Gastrocnemius medialis (tissue), 4 donors: Measurements from ENCODE around the gene CACNB4. TPM values are rescaled to one million over a fixed set of nuclear protein-coding genes. Genes with fewer than 3 reads are reported as not detected.

Experiments used
- ATAC-seq, 2 donors: fragments of 150-250 bp; one replicate each; pipeline ENCODE4 v1.9.1; 2016
- DNase-seq, 2 donors: peaks; one replicate each; pipeline ENCODE4 v3.0.0-alpha.2; 2019
- H3K27ac ChIP-seq, 4 donors: fragments of 200-600 bp; sonication (generic); 1 replicate in 1 of 4; 2 replicates in 3 of 4; pipeline ENCODE4 v1.5.1; 2016 to 2018; ENCODE audit warnings: mild to moderate bottlenecking in 2 of 4, moderate library complexity in 1 of 4
- H3K27me3 ChIP-seq, 3 donors: fragments of 200-600 bp; sonication (generic) in 2 of 3; 1 replicate in 1 of 3; 2 replicates in 2 of 3; pipeline versions ENCODE4 v1.5.1 to v1.6.0; 2016 to 2019; ENCODE audit warnings: mild to moderate bottlenecking in 1 of 3, moderate library complexity in 1 of 3
- H3K36me3 ChIP-seq, 2 donors: fragments of 200-600 bp; sonication (generic) in 1 of 2; one replicate each; pipeline ENCODE4 v1.5.1; 2017 to 2018
- H3K4me1 ChIP-seq, 2 donors: fragments of 200-600 bp; sonication (generic) in 1 of 2; one replicate each; pipeline ENCODE4 v1.5.1; 2016 to 2017; ENCODE audit warnings: mild to moderate bottlenecking in 2 of 2
- H3K4me3 ChIP-seq, 4 donors: fragments of 200-600 bp; sonication (generic) in 3 of 4; 1 replicate in 1 of 4; 2 replicates in 3 of 4; pipeline ENCODE4 v1.5.1; 2016 to 2019; ENCODE audit warnings: mild to moderate bottlenecking in 2 of 4
- H3K9me3 ChIP-seq, 3 donors: fragments of 200-600 bp; sonication (generic) in 2 of 3; 1 replicate in 1 of 3; 2 replicates in 2 of 3; pipeline ENCODE4 v1.5.1; 2016 to 2019
- POLR2A ChIP-seq, 2 donors: fragments of 450-650 bp; IDR thresholded peaks; one replicate each; pipeline ENCODE4 v1.6.1; 2017; ENCODE audit warnings: antibody characterized with exemption in 2 of 2, mild to moderate bottlenecking in 2 of 2, moderate library complexity in 2 of 2
- in situ Hi-C, 4 donors: fragments of 200-750 bp; cut with MboI; loops; one replicate each; pipeline versions ENCODE4 v1.15.0 to v1.8.0; 2017; ENCODE audit warnings: low sequenced_read_pairs in 4 of 4
- intact Hi-C: fragments of 100-400 bp; cut with DNase I; formaldehyde crosslinking; loops from one replicate; pipeline ENCODE4 v1.15.1; 2023; ENCODE audit warnings: low total_unique reads
- total RNA-seq, 4 donors: library from RNA; depleted of rRNA; stranded (reverse); fragments of >200 nt; gene quantifications; one replicate each; pipeline versions ENCODE4 v1.1.0 to v1.2.3, GENCODE V29; 2016
- TF ChIP-seq, protein P1 (sequence below), 5 experiments: fragments of 450-650 bp in 3 of 5; fragments of 200-600 bp in 2 of 5; sonication (generic) in 2 of 5; IDR thresholded peaks in 4 of 5; conservative IDR thresholded peaks in 1 of 5; 1 replicate in 4 of 5; 2 replicates in 1 of 5; pipeline ENCODE4 v1.5.1; 2016 to 2019; ENCODE audit warnings: antibody characterized with exemption in 5 of 5, mild to moderate bottlenecking in 3 of 5, moderate library complexity in 3 of 5

Gene CACNB4
- total RNA-seq, 4 donors from 2014 or later: 0.04 to 0.56 (median 0.36) TPM

- Histone ChIP-seq H3K27ac (peak overlapping the region in 1 of 4 donors; percentile 12), H3K4me1 (peaks cover 15 to 19% of the 10 kb centered on the region in 2 donors), H3K4me3 (no peak overlapping the region), H3K36me3 (no peaks in the 10 kb centered on the region), H3K27me3 (no peaks in the 10 kb centered on the region), H3K9me3 (no peaks in the 10 kb centered on the region)
- peak; percentile 20 to 30 for DNase-seq
- intact Hi-C loops: loop anchor here (5.0 kb wide), 1 partner anchor 1439 kb away; the partner anchor contains the start of gene RPRM
- peak; percentile 29 to 39 for ATAC-seq
- in situ Hi-C loops: loop anchor here (10.0 to 25.0 kb wide), 5 partner anchors 124 to 1486 kb away; partner anchors contain the start of gene STAM2 (in 1 of the 4)
- no peak for TF ChIP-seq POLR2A (IDR thresholded peaks at IDR 0.05)
- TF ChIP-seq, protein P1, sequence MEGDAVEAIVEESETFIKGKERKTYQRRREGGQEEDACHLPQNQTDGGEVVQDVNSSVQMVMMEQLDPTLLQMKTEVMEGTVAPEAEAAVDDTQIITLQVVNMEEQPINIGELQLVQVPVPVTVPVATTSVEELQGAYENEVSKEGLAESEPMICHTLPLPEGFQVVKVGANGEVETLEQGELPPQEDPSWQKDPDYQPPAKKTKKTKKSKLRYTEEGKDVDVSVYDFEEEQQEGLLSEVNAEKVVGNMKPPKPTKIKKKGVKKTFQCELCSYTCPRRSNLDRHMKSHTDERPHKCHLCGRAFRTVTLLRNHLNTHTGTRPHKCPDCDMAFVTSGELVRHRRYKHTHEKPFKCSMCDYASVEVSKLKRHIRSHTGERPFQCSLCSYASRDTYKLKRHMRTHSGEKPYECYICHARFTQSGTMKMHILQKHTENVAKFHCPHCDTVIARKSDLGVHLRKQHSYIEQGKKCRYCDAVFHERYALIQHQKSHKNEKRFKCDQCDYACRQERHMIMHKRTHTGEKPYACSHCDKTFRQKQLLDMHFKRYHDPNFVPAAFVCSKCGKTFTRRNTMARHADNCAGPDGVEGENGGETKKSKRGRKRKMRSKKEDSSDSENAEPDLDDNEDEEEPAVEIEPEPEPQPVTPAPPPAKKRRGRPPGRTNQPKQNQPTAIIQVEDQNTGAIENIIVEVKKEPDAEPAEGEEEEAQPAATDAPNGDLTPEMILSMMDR (IDR thresholded peaks at IDR 0.05 in 4 of 5, conservative IDR thresholded peaks at IDR 0.05 in 1 of 5): no peak
Measured at GRCh38 chr2:152038441-152038958, 60.3 kb downstream of the CACNB4 start.

GRCh38 chr2:152037743-152038435, 61.0 kb downstream of the CACNB4 start:
- DNase-seq: peak in 1 of 2 donors; percentile 21
- peak overlapping the region in 1 of 4 donors; percentile 12 for H3K27ac ChIP-seq

DNA sequence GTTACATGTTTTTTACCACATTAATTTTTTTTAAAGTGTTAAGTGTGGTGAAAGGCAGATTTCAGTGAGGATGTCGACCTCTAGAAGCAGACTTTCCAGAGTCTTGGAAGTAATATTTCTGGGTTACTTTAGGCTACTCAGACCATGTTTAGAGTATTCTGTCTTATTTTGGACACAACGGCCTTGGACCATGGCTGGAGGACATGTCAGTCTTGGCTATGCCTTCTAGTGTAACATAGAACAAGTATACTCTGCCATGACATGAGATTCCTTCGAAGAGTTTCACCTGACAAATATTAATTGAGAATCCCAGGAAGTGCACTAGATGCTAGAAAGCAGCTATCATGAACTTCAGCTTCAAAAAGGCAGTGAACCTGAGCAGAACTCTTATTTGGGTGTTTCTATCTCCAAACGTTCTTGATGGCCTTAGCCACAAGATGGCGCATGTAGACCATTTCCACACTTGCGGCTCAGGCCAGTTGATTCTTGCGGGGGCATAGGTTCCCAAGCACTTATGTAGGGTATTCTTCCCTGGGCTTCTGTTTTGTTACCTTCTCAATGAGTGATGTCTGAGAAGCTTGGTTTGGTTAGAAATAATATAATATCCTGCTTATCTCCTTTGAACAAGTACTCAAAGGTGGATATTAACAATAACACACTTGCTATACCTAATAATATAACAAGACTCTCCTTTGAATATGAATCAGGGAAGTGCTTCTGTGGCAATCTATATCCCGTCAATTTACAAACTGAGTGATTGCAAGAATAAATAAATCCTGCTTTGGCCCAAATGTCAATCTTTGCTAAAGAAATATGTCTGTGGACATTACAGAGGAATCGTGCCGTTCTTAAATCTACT, 62.0 kb downstream of the CACNB4 start:
- H3K27me3 ChIP-seq: no peaks in the 10 kb centered on the region
- intact Hi-C loops: loop anchor here (2.0 to 5.0 kb wide), 3 partner anchors 138 to 1482 kb away; partner anchors contain the start of genes RPRM and STAM2
- H3K27ac ChIP-seq: no peak overlapping the region
- DNase-seq (peak; percentile 26 to 49), ATAC-seq (peak; percentile 82 to 83)
- no peaks in the 10 kb centered on the region for H3K36me3 ChIP-seq
- TF ChIP-seq, protein P1 (IDR thresholded peaks at IDR 0.05 in 4 of 5, conservative IDR thresholded peaks at IDR 0.05 in 1 of 5): peak; percentile 44 to 83 (median 63)
- no peak for TF ChIP-seq POLR2A (IDR thresholded peaks at IDR 0.05)
- H3K4me3 ChIP-seq: no peak overlapping the region
- peaks cover 15 to 19% of the 10 kb centered on the region in 2 donors for H3K4me1 ChIP-seq
- no peaks in the 10 kb centered on the region for H3K9me3 ChIP-seq
- in situ Hi-C loops: loop anchor here (10.0 to 25.0 kb wide), 5 partner anchors 125 to 1488 kb away; partner anchors contain the start of gene STAM2 (in 1 of the 4)

More at GRCh38 chr2:152037743-152038435, 61.0 kb downstream of the CACNB4 start:
- H3K27me3 ChIP-seq: no peaks in the 10 kb centered on the region
- peaks cover 15 to 19% of the 10 kb centered on the region in 2 donors for H3K4me1 ChIP-seq
- no peak for ATAC-seq
- H3K4me3 ChIP-seq: no peak overlapping the region
- no peaks in the 10 kb centered on the region for H3K9me3 ChIP-seq
- in situ Hi-C loops (loop anchor here (10.0 to 25.0 kb wide), 5 partner anchors 124 to 1487 kb away; partner anchors contain the start of gene STAM2 (in 1 of the 4)), intact Hi-C loops (loop anchor here (2.0 to 5.0 kb wide), 3 partner anchors 137 to 1481 kb away; partner anchors contain the start of genes RPRM and STAM2)
- H3K36me3 ChIP-seq: no peaks in the 10 kb centered on the region
- TF ChIP-seq, protein P1 (IDR thresholded peaks at IDR 0.05 in 4 of 5, conservative IDR thresholded peaks at IDR 0.05 in 1 of 5): no peak
- TF ChIP-seq POLR2A (IDR thresholded peaks at IDR 0.05): no peak

- intact Hi-C loops: no loop called here
Measured at GRCh38 chr2:152034257-152034801, 64.5 kb downstream of the CACNB4 start.

More at GRCh38 chr2:152034257-152034801, 64.5 kb downstream of the CACNB4 start:
- no peaks in the 10 kb centered on the region for H3K36me3 ChIP-seq
- H3K27me3 ChIP-seq: no peaks in the 10 kb centered on the region
- no peak overlapping the region for H3K27ac ChIP-seq
- in situ Hi-C loops: loop anchor here (10.0 to 25.0 kb wide), 5 partner anchors 128 to 1490 kb away; partner anchors contain the start of gene STAM2 (in 1 of the 4)
- TF ChIP-seq, protein P1 (IDR thresholded peaks at IDR 0.05 in 4 of 5, conservative IDR thresholded peaks at IDR 0.05 in 1 of 5): no peak
- TF ChIP-seq POLR2A (IDR thresholded peaks at IDR 0.05): no peak
- no peak overlapping the region for H3K4me3 ChIP-seq
- no peak for DNase-seq
- no peaks in the 10 kb centered on the region for H3K9me3 ChIP-seq
- peaks cover 15 to 19% of the 10 kb centered on the region in 2 donors for H3K4me1 ChIP-seq
- ATAC-seq: no peak
